ENCODE results near the gene PACSIN1.
"Not testable (repeated sequence)": the region's sequence is repeated elsewhere in the genome, so short reads cannot be mapped to it uniquely, and the experiment has no call there.

The PACSIN1 gene

DNA sequence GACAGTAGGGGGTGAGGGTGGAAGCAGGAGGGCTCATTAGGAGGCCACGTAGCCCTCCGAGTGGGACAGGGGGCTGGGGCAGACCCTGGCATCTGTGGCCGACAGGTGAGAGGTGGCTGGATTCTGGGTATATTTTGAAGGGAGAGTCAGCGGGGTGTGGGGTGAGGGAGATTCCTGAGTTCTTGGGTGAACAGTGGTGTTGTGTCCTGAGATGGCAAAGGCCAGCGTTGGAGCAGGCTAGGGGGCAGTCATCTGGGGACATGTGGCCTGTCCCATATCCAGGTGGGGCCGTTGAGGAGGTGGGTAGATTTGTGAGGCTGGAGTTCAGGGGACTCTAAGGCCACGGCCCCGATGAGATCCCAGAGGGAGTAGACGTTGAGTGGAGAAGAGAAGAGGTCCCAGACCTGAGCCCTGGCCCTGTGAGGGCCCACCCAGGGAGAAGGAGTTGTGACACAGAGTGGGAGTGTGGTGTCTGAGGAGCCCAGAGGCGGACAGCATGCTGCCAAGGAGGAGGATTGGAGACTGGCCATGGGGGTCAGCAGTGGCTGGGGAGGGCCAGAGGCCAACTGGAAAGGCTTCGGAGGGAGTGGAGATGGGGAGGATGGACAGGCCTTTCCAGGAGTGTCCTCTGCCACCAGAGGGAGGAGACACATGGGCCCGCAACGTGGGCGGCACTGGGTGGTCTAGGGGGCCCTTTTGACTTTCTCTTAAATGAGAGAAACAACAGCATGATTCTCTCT lies 19.6 kb downstream of the PACSIN1 start:
- no peak for DNase-seq (ENCODE audit: low read depth)

DNA sequence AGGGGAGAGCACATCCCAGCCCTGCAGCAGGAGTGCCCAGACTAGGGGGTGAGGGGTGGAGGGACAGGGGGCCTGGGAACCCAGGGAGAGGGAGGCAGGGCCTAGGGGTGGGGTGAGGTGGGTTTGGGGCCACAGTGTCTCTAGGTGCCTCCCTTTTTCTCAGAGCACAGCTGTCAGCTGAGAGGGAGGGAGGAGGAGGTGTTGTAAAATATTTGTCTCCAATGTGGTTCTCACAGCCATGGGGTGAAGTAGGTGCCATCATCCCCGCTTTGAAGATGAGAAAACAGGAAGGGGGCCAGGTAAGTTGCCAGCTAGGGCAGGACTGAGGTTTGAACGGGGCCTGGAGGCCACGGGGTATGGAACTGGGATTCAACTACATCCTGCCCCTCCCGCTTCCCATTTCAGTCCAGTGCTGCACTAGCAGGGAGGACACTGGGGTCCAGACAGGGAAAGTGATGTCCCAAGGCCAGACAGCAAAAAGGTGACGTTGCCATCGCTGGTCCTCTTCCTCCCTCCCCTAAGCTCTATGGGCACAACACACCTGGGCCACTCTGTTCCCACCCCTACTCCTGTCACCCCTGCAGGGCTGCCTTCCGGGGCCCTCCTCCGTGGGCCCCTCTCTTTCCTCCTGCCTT lies 20.3 kb downstream of the PACSIN1 start:
- DNase-seq (ENCODE audit: low read depth) = no peak

DNA sequence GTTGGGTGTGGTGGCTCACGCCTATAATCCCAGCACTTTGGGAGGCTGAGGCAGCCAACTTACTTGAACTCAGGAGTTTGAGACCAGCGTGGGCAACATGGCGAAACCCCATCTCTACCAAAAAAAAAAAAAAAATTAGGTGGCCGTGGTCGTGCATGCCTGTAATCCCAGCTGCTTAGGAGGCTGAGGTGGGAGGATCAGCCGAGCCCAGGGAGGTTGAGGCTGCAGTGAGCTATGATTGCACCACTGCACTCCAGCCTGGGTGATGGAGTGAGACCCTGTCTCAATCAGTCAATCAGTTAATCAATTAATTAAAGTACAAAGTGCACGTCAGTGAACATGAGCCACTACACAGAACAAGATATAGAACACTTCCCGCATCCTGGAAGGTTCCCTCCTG lies 21.0 kb downstream of the PACSIN1 start:
- not testable (repeated sequence) for DNase-seq (ENCODE audit: low read depth)

DNA sequence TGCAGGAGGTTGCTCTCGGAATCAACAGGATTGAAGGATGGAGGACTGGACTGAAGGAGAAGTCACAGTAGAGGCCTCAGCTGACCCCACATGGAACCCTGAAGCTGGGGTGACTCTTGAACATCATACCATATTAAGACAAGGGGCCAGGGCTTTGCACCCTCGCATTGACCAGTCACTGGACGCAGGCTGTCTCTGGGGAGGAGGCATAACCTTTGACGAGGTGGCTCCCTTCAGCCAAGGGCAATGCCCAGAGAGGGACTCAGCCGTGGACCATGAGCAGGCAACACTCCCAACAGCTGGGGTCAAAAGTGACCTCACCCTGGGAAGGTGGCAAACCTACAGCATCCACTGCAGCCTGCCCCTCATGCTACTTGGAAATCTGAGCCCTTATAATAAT lies 21.7 kb downstream of the PACSIN1 start:
- no peak for DNase-seq (ENCODE audit: low read depth)

DNA sequence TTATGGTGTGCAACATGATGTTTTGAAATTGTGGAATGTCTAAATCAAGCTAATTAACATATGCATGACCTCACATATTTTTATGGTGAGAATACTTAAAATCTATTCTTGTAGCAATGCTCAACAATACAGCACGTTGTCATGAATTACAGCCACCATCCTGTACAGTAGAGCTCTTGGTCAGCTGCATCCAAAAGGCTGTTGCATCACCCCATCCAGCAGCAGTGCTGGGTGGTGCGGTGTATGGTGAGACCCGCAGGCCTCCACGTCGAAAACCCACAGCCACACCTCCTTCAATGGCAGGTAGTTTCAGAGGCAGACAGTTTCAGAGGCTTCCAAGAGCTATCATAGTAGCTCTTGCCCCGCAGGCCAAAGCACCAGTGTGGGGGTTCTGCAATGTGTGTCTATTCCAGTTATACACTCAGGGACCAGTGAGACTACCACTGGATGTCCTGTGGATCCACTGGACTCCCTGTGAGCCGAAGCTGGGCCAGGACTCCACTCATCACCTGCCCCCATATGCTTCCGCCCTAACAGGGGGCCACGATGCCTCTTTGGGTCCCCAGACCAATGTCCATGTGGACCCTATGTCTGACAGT lies 23.4 kb downstream of the PACSIN1 start:
- DNase-seq (ENCODE audit: low read depth) = no peak

DNA sequence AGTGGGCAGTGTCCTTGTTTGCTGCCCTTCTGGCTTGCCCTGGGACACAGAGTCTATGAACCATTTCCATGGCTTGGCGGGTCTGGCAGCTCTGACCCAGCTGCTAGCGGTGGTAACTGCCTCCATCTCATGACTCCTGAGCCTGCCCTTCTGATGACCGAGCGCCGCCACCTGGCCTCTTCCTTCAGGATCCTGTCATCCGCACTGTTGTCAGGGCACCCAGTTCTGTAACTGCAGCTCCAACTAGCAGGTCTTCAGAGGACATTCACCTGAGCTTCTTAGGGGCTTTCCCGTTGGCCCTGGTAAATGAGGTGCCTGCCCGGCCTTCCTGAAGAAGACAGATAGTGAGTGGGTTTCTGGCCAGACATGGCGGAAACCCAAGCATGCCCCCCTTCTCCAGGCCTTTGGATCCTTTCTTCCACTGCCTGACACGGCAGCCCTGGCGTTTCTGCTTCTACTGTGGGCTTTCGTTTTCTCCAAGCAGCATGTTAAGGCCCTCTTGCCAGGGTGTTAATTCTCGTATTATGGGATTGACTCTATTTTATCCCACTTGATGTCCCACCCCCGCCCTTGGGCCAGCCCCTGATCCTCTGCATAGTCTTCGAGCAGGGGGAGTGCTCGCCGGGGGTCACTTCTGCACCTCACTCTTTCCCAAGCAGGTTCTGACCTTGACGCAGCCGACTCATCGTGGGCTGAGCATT lies 24.7 kb downstream of the PACSIN1 start:
- no peak for DNase-seq (ENCODE audit: low read depth)

DNA sequence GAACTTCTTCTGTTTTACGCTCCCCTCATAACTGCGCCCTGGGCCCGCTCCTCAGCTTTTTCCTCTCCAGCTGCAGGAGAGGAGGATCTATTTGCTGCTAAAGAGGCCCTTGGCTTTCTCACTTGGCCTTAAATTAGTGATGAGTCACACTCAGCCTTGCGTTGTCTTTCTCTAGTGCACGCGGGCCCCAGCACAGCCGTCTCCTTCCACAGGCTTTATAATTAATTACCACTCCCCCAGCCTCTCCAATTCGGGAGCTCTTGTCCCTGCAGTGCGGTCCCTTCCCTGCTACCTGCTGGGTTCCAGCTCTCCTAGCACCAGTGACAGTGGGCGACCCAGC lies 25.2 kb downstream of the PACSIN1 start:
- DNase-seq (ENCODE audit: low read depth) = no peak

DNA sequence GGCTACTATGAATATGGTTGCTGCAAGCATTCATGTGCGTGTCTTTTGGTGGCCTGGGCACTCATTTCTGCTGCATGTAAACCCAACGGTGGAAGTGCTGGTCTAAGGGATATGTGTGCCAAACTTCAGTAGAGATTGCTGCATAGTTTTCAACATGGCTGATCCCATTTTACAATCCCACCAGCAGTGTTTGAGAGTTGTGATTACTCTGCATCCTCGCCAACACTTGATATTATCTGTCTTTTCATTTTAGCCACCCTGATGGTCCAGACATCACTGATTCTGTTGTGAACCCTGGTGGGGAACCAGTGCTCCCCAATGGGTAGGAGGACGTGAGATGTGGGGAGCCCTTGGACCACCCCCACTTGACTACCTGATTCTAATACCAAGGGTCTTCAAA lies 27.5 kb downstream of the PACSIN1 start:
- DNase-seq (ENCODE audit: low read depth) = no peak

DNA sequence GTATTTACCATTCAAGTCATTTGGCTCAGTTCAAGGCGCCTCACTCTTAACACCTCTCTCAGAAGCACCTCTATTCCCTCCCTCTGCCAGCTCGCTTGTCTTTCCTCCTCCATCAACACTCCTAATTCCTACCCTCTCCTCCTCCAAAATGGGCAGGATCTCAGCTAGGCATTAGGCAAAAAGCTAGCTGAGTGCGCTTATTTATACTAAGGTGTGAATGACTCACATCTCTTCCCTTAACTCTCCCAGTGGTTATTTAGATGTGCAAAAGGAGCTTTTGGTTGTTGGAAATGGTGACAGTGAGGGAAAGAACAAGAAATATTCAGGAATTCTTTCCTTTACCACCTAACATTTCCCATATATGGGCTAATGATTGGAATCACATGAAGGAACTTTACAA lies 29.1 kb downstream of the PACSIN1 start:
- no peak for DNase-seq (ENCODE audit: low read depth)

DNA sequence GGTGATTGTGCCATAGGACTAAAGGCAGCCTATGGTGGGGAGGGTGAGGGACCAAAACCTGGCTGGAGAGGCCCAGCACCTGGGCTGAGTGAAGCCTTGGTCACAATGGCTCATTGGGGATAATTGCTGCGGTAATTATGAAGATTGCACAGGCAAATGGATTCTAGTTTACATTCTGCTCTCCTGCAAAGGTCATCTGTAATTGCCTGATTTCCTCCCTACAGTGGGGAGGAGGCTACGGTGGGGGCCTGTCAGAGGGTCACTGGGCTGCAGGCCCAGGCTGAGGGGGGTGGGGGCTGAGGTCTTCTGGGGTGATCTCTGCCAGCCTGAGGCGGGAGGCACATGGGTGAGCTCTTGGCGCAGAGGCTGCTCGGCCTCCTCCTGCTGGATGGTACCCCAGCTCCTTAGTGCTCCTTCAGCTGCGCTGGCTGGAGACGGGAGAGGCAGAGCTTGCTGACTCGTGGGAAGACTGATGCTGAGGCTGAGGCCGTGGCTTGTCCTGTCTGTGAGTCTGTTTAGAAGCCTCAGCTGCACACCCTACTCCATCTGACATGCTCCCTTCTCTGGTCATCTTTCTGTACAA lies 30.3 kb downstream of the PACSIN1 start:
- DNase-seq (ENCODE audit: low read depth) = no peak

DNA sequence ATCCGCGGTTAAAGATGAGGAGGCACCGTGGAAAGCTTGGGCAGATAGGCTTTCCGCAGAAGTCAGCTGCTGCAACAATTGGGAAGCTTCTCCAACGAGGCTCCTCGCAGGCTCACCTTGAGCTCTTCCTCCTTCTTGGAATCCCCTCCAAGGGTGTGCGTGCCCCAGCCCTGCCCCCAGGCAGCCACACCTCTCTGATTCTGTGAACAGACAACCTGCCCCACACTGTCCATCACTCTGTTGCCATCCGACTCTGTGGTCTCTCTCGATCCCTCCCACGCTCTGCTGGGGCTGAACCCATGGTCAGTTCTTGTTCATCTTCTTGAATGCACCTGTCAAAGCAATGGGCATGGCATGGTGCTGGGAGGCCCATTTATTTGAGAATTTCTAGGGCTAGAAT lies 31.5 kb downstream of the PACSIN1 start:
- no peak for DNase-seq (ENCODE audit: low read depth)

DNA sequence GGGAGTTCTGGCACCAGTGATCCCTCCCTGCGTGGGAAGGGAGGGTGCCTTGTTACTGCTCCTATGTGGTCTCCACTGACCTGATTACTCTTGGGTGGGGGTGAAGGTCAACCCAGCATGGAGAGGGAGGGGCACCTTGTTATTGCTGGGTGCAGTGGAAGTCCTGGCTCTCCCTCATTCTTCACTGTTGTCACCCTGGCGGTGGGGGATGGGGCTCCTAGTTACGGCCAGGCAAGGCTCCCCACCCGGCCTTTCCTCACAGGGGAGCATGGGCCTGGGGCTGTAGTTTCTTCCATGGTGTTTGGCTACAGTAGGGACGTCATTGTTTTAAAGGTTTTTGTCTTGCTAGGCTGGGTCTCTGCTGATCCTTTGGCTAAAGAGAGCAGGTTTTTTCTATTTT lies 40.8 kb downstream of the PACSIN1 start:
- no peak for DNase-seq (ENCODE audit: low read depth)

DNA sequence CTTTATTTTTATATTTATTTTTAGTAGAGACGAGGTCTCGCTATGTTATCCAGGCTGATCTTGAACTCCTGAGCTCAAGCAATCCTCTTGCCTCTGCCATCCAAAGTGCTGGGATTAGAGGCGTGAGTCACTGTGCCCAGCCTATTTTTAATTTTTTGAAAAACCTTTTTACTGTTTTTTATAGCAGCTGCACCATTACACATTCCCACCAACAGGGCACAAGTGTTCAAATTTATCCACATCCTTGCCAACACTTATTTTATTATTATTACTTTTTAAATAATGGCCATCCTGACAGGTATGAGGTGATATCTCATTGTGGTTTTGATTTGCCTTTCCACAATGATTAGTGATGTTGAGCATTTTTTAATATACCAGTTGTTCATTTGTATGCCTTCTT lies 42.5 kb downstream of the PACSIN1 start:
- no peak for DNase-seq (ENCODE audit: low read depth)

DNA sequence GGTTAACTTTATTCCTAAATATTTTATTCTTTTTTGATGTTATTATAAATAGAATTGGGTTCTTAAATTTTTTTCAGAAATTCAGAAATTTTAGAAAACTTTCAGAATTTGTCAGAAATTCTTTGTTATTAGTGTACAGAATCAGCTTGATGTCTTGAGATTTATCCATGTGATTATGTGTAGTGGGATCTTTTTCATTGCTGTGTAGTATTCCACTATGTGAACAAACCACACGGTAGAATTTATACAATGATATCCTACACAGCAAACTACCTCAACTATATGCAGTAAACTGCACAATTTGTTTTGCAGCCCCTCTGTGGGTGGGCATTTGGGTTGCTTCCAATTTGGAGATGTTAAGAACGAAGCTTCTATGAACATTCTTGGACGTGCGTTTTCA lies 43.9 kb downstream of the PACSIN1 start:
- no peak for DNase-seq (ENCODE audit: low read depth)

DNA sequence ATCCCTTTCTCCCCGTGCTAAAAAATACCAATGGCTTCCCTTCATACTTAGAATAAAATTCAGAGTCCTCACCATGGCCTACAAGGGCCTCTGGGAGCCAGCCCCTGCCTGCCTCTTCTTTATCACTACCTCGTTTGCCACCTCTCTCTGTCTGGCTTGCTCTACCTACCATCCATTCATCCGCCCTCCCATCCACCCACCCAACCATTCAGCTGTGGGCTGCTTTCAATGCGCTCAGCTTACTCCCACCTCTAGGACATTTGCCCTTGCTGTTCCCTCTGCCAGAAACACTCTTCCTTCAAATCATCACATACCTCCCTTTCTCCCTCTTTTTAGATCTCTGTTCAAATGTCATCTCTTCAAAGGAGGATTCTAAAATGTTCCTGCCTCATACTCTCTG lies 44.4 kb downstream of the PACSIN1 start:
- no peak for DNase-seq (ENCODE audit: low read depth)

DNA sequence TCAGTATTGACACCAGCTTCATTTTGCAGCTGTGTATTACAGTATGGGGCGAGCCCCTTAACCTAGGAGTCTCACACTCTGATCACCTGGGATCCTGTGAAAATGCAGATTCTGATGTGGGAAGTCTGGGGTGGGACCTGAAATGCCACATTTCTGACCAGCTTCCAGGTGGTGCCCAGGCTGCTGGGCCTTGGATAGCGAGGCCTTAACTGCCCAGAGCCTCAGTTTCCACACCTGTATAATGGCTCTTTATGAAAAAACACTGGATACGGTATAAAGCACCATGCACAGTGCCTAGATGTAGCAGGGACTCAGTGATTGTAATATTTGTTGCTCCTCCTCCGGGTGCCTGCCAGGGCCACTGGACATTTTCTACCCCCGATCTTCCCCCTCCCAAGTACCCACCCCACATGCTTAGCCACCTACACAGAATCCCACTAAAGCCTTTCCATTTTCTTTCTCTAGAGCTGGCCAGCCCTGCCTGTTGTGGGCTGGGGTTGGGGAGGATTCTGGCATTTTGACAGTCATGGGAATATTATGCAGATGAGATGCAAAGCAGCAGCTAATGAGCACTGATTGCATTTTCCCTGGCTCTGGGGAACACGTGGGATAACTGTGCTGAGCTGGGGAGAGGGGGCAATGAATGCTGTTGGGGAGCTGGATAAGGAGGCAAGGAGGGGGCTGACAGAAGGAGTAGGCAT lies 45.5 kb downstream of the PACSIN1 start:
- no peak for DNase-seq (ENCODE audit: low read depth)

DNA sequence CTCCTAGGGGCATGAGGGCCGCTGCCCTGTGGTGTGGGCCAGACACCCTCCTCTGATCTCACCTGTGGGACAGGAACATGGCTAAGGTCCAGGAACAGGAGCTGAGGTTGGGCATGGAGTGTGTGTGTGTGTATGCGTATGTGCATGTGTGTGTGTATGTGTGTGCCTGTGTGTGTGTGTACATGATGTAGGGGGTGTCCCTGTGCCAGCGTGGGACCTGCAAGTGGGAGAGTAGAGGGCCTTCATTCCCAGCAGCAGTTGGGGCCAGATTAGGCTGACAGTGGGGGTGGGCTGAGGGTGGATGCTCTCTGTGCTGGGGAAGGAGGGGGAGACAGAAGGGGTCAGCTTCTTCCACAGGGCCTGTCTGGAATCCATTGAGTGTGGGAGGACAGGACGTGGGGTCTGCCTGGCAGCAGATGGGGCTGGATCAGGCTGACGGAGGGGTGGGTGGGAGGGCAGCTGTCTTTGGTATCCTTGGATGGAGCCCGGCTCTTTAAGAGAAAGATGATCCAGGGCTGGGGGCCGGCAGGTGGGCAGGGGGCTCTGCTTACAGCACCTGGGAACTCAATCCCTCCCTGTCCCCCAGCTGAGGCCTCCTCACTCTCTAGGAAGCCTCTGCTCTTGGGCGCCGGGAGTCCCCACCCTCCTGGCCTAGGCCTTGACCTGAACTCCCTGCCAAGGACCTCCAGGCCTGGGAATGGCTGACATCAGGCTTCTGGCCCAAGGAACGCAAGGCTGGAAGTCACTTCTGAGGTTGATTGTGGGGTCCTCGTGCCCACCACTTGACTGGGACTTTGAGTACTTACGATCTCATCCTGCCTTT lies 46.2 kb downstream of the PACSIN1 start:
- DNase-seq (ENCODE audit: low read depth) = no peak

DNA sequence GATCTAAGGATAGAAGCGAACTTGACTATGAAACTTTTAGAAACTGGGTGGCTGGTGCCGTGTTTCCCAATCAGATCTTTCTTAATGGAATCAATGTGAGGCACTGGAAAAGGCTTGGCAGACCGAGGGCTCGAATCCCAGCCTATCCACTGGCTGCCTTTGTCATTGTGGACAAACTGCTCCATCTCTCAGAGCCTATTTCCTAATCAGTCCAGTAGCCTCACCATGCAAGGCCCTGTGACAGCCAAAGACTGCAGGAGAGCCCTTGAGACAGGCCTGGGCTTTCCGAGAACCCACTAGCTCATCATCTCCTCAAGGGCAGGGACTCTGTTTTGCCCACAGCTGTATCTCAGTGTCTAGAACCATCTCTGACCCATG lies 46.9 kb downstream of the PACSIN1 start:
- DNase-seq (ENCODE audit: low read depth) = no peak

DNA sequence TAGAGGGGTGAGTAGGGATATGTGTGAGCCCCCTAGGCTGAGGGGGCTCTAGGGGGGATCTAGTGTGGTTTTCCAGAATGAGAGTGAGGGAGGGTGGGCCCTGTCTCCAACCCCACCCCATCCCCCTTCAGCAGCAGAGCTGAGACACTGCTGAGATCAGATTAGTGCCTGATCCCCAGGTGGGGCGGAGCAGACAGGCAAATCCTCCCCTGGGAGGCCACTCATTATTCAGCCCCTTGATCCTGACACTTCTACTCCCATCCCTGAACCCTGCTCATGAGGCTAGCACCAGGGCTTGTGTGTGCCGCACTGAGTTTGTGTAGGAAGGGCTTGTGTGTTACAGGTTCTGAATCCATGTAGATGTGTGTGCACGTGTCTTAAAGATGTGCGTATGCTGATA lies 47.8 kb downstream of the PACSIN1 start:
- no peak for DNase-seq (ENCODE audit: low read depth)

DNA sequence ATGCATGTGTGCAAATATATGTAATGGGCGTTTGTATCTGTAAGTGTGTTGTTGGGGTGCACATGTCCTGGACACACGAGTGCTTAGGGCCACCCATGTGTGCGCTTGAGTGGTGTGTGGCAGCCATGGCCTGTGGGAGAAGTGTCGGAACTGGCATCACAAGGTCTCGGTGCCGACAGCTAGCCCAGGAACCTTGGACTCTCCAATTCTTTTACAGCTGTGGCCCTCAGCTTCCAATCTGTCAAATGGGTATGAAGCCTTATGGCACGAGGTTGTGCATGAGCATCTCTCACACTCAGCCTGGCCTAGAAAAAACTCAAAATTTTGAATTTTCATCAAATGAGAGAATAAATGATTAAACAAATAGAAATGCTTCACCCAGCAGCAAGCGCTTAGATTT lies 48.2 kb downstream of the PACSIN1 start:
- no peak for DNase-seq (ENCODE audit: low read depth)

Measured in activated T-cell treated with anti-CD3 and anti-CD28 coated beads for 48 hours (primary cell).